ENCODE results near the gene THSD8. TPM values are rescaled to one million over a fixed set of nuclear protein-coding genes. Genes with fewer than 3 reads are reported as not detected.

THSD8 gene
- total and polyA plus RNA-seq, 4 donors = 0.22 to 0.35 (median 0.33) TPM; not detected in 1

DNA sequence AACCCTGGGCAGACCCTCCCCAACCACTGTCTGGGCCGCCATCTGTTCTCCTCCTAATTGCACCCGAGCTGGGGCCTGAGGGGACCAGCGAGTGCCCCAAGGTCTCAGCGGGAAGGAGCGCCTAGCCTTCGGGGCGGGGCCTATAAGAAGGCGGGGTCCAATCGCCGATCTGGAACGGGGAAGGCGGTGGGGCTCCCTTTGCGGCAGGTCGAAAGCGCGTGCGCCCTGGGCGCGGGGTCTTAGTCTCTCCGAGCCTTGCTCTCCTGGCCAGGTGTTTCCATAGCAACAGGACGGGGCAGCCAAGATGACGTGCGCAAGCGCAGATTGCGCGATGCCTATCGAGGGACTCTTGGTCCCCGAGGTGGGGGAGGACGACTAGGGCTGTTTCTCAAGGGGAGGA is 39.2 kb downstream of the THSD8 start:
- DNase-seq (ENCODE audit: low spot score) = peak; percentile 65
- Histone ChIP-seq H3K9ac (ENCODE audit: low read depth in 1 of 2, low read length in 2 of 2) (no peak overlapping the region), H3K4me3 (ENCODE audit: low read depth in 1 of 3, low read length in 3 of 3) (no peak overlapping the region), H3K4me1 (ENCODE audit: control insufficient read depth in 4 of 4, insufficient read depth in 4 of 4, low read length in 3 of 4) (peaks cover 0 to 6% (median 2%) of the 10 kb centered on the region in 4 donors), H3K9me3 (ENCODE audit: control insufficient read depth in 4 of 4, low read length in 3 of 4) (no peaks in the 10 kb centered on the region), H3K27ac (ENCODE audit: low read depth in 1 of 2, low read length in 2 of 2) (no peak overlapping the region), H3K36me3 (ENCODE audit: control insufficient read depth in 4 of 4, insufficient read depth in 3 of 4, low read depth in 1 of 4, low read length in 3 of 4) (no peaks in the 10 kb centered on the region), H3K27me3 (ENCODE audit: control insufficient read depth in 4 of 4, insufficient read depth in 4 of 4, low read length in 3 of 4) (peaks cover 0 to 20% (median 9%) of the 10 kb centered on the region in 4 donors)
- 7% methylated on average over 29 of the region's 29 CpGs for WGBS
- TF ChIP-seq, protein P1, sequence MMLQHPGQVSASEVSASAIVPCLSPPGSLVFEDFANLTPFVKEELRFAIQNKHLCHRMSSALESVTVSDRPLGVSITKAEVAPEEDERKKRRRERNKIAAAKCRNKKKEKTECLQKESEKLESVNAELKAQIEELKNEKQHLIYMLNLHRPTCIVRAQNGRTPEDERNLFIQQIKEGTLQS (IDR thresholded peaks at IDR 0.05) = no peak
- no peak for TF ChIP-seq NR2F2 (IDR thresholded peaks at IDR 0.05)
- no peak for TF ChIP-seq YY1 (IDR thresholded peaks at IDR 0.05)

DNA sequence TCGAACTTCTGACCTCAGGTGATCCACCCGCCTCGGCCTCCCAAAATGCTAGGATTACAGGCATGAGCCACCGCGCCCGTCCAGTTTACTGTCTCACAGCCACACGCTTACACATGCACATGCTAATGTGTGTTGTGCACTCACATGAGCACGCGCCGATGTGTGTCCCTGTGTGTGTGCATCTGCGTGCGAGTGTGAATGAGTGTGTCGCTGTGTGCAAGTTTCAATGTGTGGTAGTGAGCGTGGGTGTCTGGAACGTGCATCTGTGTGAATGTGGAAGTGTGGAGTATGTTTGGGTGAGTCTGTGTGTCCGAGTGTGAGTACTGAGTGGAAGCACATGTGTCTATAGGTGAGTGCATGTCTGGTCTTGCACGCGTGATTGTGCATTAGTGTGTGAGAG is 40.6 kb downstream of the THSD8 start:
- 91% methylated on average over 18 of the region's 18 CpGs for WGBS
- Histone ChIP-seq H3K27ac (ENCODE audit: low read depth in 1 of 2, low read length in 2 of 2) (no peak overlapping the region), H3K36me3 (ENCODE audit: control insufficient read depth in 4 of 4, insufficient read depth in 3 of 4, low read depth in 1 of 4, low read length in 3 of 4) (no peaks in the 10 kb centered on the region), H3K9me3 (ENCODE audit: control insufficient read depth in 4 of 4, low read length in 3 of 4) (no peaks in the 10 kb centered on the region), H3K27me3 (ENCODE audit: control insufficient read depth in 4 of 4, insufficient read depth in 4 of 4, low read length in 3 of 4) (peaks cover 0 to 17% (median 8%) of the 10 kb centered on the region in 4 donors), H3K4me3 (ENCODE audit: low read depth in 1 of 3, low read length in 3 of 3) (no peak overlapping the region), H3K4me1 (ENCODE audit: control insufficient read depth in 4 of 4, insufficient read depth in 4 of 4, low read length in 3 of 4) (peaks cover 0 to 6% (median 5%) of the 10 kb centered on the region in 4 donors), H3K9ac (ENCODE audit: low read depth in 1 of 2, low read length in 2 of 2) (no peak overlapping the region)
- DNase-seq (ENCODE audit: low spot score) = no peak
- TF ChIP-seq EGR1 (IDR thresholded peaks at IDR 0.05; ENCODE audit: low read depth in 2 of 2) (no peak), HNF4A (conservative IDR thresholded peaks at IDR 0.05) (no peak), JUND (IDR thresholded peaks at IDR 0.05) (no peak), TAF1 (conservative IDR thresholded peaks at IDR 0.05) (no peak), NR2F2 (IDR thresholded peaks at IDR 0.05) (no peak), GABPA (IDR thresholded peaks at IDR 0.05 in 1 of 2, conservative IDR thresholded peaks at IDR 0.05 in 1 of 2) (no peak), FOXA1 (IDR thresholded peaks at IDR 0.05) (no peak), RXRA (IDR thresholded peaks at IDR 0.05) (no peak), YY1 (IDR thresholded peaks at IDR 0.05) (no peak), FOXA2 (IDR thresholded peaks at IDR 0.05) (no peak), SP1 (IDR thresholded peaks at IDR 0.05) (no peak), HNF4G (IDR thresholded peaks at IDR 0.05) (no peak), RAD21 (IDR thresholded peaks at IDR 0.05) (no peak)
- TF ChIP-seq, protein P1 (IDR thresholded peaks at IDR 0.05) = no peak
- TF ChIP-seq, protein P2, sequence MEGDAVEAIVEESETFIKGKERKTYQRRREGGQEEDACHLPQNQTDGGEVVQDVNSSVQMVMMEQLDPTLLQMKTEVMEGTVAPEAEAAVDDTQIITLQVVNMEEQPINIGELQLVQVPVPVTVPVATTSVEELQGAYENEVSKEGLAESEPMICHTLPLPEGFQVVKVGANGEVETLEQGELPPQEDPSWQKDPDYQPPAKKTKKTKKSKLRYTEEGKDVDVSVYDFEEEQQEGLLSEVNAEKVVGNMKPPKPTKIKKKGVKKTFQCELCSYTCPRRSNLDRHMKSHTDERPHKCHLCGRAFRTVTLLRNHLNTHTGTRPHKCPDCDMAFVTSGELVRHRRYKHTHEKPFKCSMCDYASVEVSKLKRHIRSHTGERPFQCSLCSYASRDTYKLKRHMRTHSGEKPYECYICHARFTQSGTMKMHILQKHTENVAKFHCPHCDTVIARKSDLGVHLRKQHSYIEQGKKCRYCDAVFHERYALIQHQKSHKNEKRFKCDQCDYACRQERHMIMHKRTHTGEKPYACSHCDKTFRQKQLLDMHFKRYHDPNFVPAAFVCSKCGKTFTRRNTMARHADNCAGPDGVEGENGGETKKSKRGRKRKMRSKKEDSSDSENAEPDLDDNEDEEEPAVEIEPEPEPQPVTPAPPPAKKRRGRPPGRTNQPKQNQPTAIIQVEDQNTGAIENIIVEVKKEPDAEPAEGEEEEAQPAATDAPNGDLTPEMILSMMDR (IDR thresholded peaks at IDR 0.05; ENCODE audit: low read depth, low read length, missing input control) = no peak
- TF ChIP-seq, protein P3, sequence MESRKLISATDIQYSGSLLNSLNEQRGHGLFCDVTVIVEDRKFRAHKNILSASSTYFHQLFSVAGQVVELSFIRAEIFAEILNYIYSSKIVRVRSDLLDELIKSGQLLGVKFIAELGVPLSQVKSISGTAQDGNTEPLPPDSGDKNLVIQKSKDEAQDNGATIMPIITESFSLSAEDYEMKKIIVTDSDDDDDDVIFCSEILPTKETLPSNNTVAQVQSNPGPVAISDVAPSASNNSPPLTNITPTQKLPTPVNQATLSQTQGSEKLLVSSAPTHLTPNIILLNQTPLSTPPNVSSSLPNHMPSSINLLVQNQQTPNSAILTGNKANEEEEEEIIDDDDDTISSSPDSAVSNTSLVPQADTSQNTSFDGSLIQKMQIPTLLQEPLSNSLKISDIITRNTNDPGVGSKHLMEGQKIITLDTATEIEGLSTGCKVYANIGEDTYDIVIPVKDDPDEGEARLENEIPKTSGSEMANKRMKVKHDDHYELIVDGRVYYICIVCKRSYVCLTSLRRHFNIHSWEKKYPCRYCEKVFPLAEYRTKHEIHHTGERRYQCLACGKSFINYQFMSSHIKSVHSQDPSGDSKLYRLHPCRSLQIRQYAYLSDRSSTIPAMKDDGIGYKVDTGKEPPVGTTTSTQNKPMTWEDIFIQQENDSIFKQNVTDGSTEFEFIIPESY (IDR thresholded peaks at IDR 0.05) = no peak
- TF ChIP-seq, protein P4, sequence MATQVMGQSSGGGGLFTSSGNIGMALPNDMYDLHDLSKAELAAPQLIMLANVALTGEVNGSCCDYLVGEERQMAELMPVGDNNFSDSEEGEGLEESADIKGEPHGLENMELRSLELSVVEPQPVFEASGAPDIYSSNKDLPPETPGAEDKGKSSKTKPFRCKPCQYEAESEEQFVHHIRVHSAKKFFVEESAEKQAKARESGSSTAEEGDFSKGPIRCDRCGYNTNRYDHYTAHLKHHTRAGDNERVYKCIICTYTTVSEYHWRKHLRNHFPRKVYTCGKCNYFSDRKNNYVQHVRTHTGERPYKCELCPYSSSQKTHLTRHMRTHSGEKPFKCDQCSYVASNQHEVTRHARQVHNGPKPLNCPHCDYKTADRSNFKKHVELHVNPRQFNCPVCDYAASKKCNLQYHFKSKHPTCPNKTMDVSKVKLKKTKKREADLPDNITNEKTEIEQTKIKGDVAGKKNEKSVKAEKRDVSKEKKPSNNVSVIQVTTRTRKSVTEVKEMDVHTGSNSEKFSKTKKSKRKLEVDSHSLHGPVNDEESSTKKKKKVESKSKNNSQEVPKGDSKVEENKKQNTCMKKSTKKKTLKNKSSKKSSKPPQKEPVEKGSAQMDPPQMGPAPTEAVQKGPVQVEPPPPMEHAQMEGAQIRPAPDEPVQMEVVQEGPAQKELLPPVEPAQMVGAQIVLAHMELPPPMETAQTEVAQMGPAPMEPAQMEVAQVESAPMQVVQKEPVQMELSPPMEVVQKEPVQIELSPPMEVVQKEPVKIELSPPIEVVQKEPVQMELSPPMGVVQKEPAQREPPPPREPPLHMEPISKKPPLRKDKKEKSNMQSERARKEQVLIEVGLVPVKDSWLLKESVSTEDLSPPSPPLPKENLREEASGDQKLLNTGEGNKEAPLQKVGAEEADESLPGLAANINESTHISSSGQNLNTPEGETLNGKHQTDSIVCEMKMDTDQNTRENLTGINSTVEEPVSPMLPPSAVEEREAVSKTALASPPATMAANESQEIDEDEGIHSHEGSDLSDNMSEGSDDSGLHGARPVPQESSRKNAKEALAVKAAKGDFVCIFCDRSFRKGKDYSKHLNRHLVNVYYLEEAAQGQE (IDR thresholded peaks at IDR 0.05) = no peak
- TF ChIP-seq, protein P5, sequence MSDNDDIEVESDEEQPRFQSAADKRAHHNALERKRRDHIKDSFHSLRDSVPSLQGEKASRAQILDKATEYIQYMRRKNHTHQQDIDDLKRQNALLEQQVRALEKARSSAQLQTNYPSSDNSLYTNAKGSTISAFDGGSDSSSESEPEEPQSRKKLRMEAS (IDR thresholded peaks at IDR 0.05) = no peak

All from liver (tissue), 9 donors.